OCI-LY3 (cell line): Measurements from ENCODE around the gene ZNF730.

Experiments used
- EZH2phosphoT487 ChIP-seq: fragments of 200-600 bp; shearing (Covaris generic); IDR thresholded peaks from 2 replicates; pipeline ENCODE4 v1.6.1; 2018; ENCODE audit warnings: antibody characterized with exemption, mixed run types, low read depth
- TF ChIP-seq, protein P1 (sequence below): fragments of 200-600, 300-600 bp; sonication (generic); IDR thresholded peaks from 2 replicates; pipeline ENCODE4 v1.5.1; 2014; ENCODE audit warnings: antibody characterized with exemption, low read length, low read depth

DNA sequence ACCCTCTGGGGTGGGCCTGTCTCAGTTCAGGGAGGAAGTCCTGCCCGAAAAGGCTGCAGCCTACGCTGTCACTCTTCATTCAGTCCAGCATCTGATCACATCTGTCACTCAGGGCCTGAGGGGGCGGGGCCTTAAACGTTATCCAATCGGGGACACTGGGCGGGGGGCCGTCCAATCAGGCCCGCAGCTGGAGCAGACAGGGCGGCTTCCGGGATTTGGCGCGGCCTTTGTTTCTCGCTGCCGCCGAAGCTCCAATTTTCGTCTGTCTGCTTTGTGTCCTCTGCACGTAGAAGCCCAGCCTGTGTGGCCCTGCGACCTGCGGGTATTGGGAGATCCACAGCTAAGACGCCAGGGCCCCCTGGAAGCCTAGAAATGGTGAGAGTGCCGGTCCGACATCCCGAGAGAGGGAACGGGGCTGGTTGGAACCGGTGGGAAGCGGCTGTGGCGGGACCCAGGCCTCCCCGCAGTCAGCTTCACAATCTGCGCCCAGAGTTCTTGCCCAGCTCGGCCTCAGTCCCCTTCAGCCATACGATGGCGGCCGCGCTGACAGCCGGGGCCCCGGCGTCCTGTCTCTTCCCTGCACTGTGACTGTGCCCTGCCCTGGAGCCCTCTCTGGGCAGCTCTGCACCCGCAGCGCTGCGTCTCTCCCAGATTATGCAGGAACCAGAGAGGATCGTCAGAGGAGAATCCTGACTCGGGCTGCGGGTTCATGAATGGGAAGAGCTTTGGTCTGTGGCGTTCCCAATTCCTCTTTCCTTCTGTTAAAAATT lies at the start of gene ZNF730:
- TF ChIP-seq EZH2phosphoT487: no peak
- TF ChIP-seq, protein P1, sequence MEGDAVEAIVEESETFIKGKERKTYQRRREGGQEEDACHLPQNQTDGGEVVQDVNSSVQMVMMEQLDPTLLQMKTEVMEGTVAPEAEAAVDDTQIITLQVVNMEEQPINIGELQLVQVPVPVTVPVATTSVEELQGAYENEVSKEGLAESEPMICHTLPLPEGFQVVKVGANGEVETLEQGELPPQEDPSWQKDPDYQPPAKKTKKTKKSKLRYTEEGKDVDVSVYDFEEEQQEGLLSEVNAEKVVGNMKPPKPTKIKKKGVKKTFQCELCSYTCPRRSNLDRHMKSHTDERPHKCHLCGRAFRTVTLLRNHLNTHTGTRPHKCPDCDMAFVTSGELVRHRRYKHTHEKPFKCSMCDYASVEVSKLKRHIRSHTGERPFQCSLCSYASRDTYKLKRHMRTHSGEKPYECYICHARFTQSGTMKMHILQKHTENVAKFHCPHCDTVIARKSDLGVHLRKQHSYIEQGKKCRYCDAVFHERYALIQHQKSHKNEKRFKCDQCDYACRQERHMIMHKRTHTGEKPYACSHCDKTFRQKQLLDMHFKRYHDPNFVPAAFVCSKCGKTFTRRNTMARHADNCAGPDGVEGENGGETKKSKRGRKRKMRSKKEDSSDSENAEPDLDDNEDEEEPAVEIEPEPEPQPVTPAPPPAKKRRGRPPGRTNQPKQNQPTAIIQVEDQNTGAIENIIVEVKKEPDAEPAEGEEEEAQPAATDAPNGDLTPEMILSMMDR: no peak
